PFSK-1 (cell line): ENCODE data around the gene RBM34.

Source experiments
- FOXP2 ChIP-seq: optimal IDR thresholded peaks from 2 replicates; pipeline ENCODE3; 2011; ENCODE audit warnings: borderline replicate concordance, control low read depth, inconsistent platforms; ENCODE audit not compliant: insufficient read depth; ENCODE audit errors: extremely low read length, extremely low read depth
- POLR2AphosphoS5 ChIP-seq: IDR thresholded peaks from 2 replicates; pipeline ENCODE4 v1.6.1; 2012; ENCODE audit warnings: low read depth, mild to moderate bottlenecking, control low read depth, low read length, moderate library complexity
- SIN3A ChIP-seq: IDR thresholded peaks from 2 replicates; pipeline ENCODE4 v1.6.1; 2012; ENCODE audit warnings: mild to moderate bottlenecking, low read length, moderate library complexity, borderline replicate concordance; ENCODE audit not compliant: insufficient read depth
- TAF1 ChIP-seq: IDR thresholded peaks from 2 replicates; pipeline ENCODE4 v1.6.1; 2012; ENCODE audit warnings: low read length, control low read depth, borderline replicate concordance; ENCODE audit not compliant: insufficient read depth
- TF ChIP-seq, protein P1 (sequence below), 2 experiments: IDR thresholded peaks; 2 replicates each; pipeline versions ENCODE4 v1.6.1 to v1.8.0; 2011 to 2012; ENCODE audit warnings: low read depth in 2 of 2, low read length in 2 of 2, control low read depth in 1 of 2, inconsistent platforms in 1 of 2, mild to moderate bottlenecking in 1 of 2, moderate library complexity in 1 of 2; ENCODE audit not compliant: insufficient read depth in 1 of 2

RBM34 gene

DNA sequence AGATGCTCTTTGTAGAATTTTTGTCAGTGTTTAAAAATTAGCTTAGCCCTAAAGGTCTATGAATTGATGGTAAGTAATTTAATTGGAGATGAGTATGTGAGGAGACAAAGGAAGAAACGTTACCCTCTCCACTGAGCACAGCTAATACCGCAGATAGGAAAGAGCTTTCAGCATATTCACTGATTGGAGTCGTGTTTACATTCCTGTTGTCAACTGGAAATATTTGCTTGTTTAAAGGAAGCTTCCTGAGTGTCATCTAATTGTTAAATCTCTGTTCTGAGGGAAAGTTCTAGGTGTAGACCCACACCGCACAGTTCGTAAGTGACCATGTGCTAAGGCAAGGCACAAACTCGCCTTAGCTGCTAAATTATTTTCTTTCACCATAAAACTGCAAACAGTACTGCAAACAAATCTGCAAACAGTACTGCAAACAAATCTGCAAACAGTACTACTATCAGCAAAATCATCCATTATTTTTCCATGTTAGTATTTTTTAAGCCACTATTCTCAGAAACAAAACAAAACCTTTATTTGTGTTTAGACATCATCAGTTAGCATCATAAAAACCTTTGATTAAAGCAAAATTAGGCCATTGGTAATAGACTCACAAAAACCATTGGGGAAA is 65.0 kb downstream of the RBM34 start:
- TF ChIP-seq POLR2AphosphoS5 (no peak), SIN3A (no peak), FOXP2 (no peak), TAF1 (no peak)
- TF ChIP-seq, protein P1, sequence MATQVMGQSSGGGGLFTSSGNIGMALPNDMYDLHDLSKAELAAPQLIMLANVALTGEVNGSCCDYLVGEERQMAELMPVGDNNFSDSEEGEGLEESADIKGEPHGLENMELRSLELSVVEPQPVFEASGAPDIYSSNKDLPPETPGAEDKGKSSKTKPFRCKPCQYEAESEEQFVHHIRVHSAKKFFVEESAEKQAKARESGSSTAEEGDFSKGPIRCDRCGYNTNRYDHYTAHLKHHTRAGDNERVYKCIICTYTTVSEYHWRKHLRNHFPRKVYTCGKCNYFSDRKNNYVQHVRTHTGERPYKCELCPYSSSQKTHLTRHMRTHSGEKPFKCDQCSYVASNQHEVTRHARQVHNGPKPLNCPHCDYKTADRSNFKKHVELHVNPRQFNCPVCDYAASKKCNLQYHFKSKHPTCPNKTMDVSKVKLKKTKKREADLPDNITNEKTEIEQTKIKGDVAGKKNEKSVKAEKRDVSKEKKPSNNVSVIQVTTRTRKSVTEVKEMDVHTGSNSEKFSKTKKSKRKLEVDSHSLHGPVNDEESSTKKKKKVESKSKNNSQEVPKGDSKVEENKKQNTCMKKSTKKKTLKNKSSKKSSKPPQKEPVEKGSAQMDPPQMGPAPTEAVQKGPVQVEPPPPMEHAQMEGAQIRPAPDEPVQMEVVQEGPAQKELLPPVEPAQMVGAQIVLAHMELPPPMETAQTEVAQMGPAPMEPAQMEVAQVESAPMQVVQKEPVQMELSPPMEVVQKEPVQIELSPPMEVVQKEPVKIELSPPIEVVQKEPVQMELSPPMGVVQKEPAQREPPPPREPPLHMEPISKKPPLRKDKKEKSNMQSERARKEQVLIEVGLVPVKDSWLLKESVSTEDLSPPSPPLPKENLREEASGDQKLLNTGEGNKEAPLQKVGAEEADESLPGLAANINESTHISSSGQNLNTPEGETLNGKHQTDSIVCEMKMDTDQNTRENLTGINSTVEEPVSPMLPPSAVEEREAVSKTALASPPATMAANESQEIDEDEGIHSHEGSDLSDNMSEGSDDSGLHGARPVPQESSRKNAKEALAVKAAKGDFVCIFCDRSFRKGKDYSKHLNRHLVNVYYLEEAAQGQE (IDR thresholded peaks at IDR 0.05; ENCODE audit: insufficient read depth in 1 of 2, low read depth in 2 of 2, low read length in 2 of 2), result no peak

DNA sequence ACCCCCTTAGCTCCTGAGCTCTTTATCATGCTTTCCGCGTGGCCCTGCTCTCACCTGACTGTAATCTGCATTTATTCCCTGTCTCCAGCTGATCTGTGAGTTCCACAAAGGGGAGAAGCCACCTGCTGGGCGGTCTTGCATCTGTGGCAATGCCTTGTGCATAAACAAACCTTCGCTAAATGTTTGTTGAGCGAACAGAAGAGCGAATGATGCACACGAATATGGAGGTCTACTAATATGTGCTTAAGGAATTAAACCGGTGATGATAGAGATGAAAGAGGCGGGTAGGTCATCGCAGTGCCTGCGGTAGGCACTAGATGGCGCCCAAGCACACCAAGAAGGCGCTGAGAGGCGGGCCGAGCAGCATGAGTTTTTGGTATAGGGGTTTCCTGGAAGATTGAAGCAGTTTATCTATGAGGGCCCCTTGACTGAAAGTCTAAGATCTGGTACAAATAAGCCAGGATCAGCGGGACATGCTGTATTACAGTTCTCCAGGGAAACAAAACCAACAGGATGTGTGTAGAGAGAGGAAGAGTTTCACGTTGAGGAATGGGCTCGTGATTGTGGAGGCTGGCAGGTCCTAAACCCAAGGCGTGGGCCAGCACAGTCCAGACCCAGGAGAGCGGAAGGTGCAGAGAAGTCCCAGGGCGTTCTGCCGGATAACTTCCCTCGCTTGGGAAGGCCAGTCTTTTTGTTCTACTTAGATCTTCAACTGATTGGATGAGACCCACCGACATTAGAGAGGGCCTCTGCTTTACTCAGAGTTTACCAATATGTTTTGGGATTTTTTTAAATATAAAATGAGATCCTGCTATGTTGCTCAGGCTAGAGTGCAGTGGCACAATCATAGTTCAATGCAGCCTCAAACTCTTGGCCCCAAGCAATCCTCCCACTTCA is 67.1 kb downstream of the RBM34 start:
- no peak for TF ChIP-seq POLR2AphosphoS5
- TF ChIP-seq TAF1, result no peak
- TF ChIP-seq FOXP2, result no peak
- TF ChIP-seq, protein P1 (IDR thresholded peaks at IDR 0.05; ENCODE audit: insufficient read depth in 1 of 2, low read depth in 2 of 2, low read length in 2 of 2), result no peak
- no peak for TF ChIP-seq SIN3A

DNA sequence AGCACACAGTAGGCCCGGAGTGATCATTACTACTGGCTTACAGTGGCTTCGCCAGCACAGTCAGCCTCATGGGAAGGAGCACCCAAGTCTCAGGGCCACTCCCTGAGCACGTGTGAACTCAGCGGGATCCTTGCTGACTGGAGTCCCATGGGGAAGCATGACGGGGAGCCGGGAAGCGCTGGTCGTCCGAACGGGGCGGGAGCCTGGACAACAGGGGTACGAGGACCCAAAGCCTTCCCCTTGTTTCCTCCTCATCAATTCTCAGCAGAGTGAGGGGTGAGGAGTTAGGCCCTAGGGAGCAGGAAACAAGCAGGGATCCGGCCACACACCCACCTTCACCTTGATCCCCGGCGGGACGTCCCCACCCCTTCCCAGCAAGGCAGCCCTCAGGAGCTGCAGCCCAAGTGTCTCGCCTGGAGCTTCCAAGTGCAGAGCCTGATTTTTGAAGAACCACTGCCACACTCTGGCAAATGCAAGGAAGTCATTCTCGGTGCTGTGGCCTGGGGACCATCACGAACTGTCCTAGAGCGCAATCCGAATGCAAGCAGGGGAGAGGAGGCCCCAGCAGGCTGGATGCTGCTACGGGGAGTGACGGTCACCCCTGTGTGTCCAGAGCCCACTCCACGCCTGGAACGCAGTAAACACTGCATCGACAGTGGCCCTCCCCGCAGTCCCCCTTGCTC is 67.9 kb downstream of the RBM34 start:
- TF ChIP-seq SIN3A, result no peak
- no peak for TF ChIP-seq FOXP2
- TF ChIP-seq, protein P1 (IDR thresholded peaks at IDR 0.05; ENCODE audit: insufficient read depth in 1 of 2, low read depth in 2 of 2, low read length in 2 of 2), result no peak
- TF ChIP-seq POLR2AphosphoS5, result no peak
- TF ChIP-seq TAF1, result no peak

DNA sequence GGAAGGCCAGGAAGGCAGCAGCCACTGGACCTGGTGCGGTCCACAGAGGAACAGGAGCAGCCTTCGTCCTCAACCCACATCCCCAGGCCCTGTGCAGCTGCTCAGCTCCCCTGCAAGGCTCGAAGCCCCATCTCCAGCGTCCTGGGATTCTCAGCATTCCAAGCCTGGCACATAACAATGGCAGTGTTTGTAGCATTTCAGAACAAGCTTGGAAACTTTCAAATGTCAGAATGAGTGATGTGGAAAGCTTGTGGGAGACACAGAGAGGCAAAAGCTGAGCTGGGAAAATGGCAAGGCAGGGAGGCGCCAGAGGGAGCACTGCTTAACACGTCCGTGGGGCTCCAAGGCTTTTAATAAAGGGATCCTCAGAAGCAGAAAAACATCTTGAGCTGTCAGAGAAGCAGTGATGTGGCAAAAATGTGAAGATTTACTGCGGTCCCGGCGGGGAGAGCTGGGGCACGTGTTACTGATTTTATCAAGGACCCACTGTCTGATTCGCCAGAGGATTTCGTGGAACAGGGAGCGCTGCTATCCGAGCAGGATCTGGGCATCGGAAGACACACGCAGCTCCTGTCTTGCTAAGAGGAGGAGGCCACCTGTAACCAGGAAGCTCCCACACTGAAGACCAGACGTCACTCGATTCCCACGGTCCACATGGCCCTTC is 70.5 kb downstream of the RBM34 start:
- TF ChIP-seq, protein P1 (IDR thresholded peaks at IDR 0.05; ENCODE audit: insufficient read depth in 1 of 2, low read depth in 2 of 2, low read length in 2 of 2), result no peak
- TF ChIP-seq SIN3A, result no peak
- no peak for TF ChIP-seq TAF1
